NCI-H2227 treated with DMSO at 0.1 percent for 48 hours (cell line): ENCODE results near the gene SDC4.

Experiments used
- DNase-seq: peaks from one replicate; lab custom pipeline; 2025; lab: John Stamatoyannopoulos, UW

SDC4 gene, protein sequence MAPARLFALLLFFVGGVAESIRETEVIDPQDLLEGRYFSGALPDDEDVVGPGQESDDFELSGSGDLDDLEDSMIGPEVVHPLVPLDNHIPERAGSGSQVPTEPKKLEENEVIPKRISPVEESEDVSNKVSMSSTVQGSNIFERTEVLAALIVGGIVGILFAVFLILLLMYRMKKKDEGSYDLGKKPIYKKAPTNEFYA

GRCh38 chr20:45347936-45348778, at the start of gene SDC4:
Gene SDC4 (minus strand): TSS chr20:45348424. CDS start chr20:45348384, 40 bp downstream.
- DNase-seq = no peak

GRCh38 chr20:45395114-45395415, 46.8 kb upstream of the SDC4 start:
- DNase-seq = no peak

- DNase-seq = no peak
Observed at GRCh38 chr20:45394221-45395113, 46.2 kb upstream of the SDC4 start.

- no peak for DNase-seq
Observed at GRCh38 chr20:45392733-45393132, 44.5 kb upstream of the SDC4 start.

GRCh38 chr20:45391559-45391958, 43.3 kb upstream of the SDC4 start:
- DNase-seq = no peak

- no peak for DNase-seq
Observed at GRCh38 chr20:45390931-45391330, 42.7 kb upstream of the SDC4 start.

DNA sequence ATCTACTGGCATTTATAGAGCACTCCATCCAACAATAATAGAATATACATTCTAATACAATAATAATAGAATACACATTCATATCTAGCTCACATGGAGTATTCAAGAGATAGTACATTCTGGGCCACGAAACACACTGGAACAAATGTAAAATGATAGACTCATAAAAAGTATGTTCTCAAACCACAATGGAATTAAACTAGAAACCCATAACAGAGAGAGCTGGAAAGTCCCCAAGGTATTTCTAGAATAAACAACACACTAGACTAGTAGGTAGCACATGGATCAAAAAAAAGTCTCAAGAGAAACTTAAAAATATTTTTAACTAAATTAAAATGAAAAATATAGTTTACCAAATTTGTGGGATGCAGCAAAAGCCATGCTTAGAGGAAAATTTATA, 39.0 kb upstream of the SDC4 start:
- no peak for DNase-seq

- DNase-seq = no peak
Observed at GRCh38 chr20:45378191-45378590, 30.0 kb upstream of the SDC4 start, which contains the start of gene TP53TG5. Gene TP53TG5 (minus strand): TSS chr20:45378325. CDS start chr20:45378236, 89 bp downstream.

DNA sequence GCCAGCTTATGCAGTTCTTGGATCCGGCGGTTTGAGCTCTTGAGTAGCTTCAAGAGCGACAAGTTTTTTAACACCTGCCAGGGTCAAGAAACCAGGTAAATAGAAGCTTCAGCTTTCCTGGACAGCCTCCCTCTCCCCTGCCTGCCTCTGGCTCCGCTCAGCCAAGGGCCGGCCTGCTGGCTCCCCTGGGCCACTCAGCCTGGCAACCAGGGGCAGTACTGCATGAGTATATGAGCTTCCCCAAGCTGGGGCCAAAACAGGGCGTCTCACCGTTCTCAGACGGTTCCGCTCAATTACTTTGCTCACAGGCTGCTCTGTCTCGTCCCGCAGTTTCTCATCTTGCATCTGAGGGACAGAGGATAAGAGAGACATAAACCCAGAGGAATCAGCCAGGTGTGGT, 29.0 kb upstream of the SDC4 start:
- no peak for DNase-seq

DNA sequence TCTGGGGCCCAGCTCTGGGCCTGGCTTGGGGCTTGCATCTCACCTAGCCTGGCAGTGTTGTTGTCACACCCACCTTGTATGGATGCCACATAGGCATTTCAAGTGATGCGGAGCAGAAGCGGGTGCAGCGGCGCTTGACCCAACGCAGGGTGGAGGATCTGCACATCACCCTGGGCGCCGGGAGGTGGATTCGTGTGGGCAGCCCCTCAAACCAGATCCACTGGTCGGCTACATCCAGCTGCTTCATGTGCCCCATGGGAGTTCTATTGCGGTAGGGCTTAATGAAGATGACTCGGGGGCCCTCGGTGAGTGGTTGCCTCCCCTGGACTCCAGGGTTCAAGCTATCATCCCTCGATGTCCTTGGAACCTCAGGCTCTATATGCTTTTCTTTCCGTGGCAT, 26.7 kb upstream of the SDC4 start:
- no peak for DNase-seq

- no peak for DNase-seq
Observed at GRCh38 chr20:45374101-45374467, 25.9 kb upstream of the SDC4 start.

DNA sequence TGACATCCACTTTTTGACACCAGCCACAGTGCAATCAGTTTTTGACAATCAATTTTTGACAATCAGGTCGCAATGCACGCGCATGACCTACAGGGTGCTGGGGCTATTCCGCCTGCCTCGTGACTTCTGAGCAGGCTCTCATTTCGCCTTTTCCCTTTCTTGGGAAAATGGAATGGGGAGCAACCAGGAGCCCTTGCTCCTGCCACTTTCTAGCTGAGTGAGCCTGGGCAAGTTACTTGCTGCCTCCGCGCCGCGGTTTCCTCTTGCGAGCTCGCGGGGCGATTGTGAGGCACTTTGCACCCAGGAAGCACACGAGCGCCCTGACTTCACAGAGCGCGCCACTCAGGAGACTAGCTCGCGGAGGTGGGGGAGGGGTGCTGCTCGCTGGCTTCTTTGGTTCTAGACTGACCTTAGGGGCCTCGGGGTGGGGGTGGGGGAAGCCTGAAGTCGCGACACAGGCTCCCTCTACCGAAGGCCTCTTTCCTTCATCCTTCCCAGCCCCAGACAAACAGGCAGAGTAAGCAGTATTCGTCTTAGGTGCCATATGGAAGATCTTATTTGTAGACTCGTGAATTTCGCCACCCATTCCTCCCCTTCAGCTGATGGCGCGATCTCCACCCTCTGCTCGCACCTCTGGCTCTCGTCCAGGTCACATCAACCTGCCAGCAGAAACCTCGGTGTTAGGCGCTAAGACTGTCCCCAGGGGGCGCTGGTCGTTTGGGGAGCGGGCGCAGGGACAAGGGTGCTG, 25.3 kb upstream of the SDC4 start:
- no peak for DNase-seq

DNA sequence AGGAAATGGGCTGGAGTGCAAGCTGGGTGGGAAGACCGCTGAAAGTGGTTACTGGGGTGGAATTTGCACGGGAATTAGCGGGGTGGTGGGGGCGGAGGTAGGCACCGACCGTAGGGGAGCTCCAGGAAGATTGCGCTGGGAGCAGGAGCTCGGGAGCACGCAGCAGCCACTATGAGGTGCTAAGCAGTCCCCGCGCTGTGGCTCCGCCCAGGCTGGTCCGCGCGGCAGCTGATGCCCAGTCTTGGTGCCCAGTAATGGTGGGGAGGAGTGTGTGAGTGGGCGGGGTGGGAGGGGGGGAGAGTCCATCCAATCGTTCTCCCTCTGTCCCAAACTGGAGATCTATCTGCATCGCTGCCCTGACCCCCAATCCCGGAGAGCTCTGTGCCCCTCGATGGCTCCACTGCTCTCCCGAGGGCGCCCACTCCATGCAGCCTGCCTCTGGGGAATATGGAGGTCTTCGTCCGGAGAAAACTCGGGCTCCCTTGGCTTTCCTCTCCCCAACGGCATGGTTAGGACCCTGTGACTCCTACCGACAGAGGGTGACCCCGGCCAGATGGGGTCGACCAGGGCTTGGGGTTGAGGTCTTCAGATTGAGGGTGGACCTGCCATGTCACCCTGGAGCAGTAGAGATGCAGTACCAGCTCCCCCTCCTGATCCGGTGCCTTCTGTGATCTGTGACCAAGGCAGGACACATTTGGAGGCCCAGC, 24.6 kb upstream of the SDC4 start:
- DNase-seq = no peak

- no peak for DNase-seq
Observed at GRCh38 chr20:45372241-45372640, 24.0 kb upstream of the SDC4 start.

DNA sequence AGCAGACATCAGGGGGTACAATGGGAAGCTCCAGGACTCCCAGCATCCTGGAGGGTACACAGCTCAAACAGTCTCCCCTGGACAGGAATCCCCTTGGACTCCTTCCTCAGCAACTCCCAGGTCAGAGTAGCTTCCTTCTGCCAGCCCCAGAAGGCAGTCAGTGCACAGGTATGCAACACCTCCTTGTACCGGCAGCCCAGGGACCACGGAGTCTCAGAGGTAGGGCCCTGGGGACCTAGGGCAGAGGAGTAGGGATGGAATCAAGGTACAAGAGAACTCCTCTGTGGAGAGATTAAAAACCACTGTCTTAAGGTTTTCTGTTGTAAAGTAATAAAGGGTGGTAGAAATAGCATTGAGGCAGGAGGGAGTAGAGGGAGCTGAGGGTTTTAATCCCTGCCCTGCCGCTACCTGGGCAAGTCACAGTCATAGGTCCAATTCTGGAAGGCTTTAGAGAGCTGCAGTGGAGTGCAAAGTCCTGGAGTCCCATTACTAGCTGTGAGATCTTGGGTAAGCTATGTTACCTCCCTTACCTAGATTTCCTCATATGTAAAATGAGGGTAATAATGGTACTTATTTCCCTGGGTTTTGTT, 22.4 kb upstream of the SDC4 start:
- no peak for DNase-seq

DNA sequence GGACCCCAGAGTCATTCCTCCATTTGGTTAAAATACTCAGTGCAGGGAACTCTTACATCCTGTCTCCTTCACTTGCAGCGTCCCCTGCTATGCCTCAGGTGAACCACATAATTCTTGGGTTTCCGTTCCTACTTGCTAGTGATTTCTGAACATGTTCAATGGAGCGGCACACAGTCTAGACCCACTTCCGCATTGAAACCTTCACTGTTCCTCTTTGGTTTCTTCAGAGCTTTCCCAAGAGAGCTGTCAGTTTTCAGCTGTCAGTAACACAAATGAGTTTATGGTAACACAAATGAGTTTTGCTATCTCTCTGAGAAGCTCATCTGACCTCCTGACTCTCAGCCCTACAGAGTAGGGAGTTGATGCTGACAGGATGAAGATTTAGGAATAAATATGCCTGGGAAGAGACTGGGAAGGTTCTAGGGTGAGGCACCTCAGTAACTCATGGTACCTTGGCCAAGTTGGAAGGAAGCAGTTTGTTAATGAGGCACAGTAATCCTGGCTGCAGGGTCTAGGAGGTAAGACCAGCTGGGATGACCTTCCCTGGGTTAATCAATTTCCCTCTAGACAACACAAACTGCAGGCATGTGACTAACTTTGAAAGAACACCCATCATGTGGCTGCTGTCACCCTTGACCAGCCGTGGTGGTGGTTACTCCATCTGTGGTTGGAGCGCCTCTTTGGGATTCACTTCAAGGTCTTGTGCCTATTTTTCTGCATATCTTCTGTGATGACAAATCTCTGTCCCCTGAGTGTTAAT, 20.2 kb upstream of the SDC4 start:
- DNase-seq = no peak

DNA sequence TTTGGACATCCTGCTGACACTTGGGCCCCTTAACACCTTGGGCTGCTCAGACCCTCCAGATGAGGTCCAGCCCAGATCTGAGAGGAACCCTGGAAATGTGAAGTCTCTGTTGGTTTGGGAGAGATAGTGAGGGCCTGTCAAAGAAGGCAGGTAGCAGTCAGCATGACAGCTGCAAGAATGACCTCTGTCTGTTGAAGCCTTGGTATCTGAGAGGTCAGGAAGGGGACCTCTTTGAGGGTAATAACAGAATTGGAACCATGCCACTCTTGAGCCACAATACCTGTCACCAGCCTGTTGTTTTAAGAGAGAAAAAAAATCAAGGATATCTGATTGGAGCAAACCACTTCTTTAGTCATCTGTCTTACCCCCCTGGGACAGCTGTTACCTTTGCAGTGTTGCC, 18.9 kb upstream of the SDC4 start:
- no peak for DNase-seq

DNA sequence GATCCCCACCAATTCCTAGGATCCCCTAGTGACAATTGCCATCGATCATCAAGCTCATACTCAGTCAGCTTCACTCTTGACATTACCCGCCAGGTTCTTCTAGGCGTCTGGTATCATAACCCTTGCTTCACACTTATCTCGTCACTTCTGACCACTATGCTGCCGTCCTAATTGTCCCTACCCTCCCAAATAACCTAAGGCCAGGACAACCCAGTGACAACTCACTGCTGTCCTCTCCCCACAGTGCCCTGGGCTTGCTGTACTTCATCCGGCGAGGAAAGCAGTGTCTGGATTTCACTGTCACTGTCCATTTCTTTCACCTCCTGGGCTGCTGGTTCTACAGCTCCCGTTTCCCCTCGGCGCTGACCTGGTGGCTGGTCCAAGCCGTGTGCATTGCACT, 18.4 kb upstream of the SDC4 start:
- no peak for DNase-seq

GRCh38 chr20:45366192-45366591, 18.0 kb upstream of the SDC4 start:
- no peak for DNase-seq

DNA sequence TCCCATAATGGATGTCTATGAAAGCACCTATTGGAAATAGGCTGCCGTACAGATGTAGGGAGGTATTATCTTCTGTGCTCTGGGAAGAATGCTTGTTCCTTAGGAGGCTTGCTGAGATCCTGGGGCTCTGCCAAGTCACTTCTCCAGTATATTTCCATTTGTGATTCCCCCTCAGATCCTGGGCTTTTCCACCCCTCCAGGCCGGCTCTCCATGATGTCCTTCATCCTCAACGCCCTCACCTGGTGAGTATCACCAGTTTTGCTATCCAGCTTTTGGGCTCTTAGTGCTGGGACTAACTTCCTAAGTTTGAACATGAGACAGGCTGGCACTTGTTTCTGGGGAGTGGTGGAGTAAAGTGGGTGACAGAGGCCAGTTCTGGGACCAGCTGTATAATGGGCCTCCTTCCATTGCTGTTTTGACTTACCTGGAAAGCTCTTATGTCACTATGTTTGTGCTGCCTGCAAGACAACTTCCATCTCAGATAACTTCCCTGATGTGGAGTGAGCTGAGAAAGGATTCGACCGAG, 17.3 kb upstream of the SDC4 start:
- no peak for DNase-seq
